Prostate gland (tissue), 2 donors: ENCODE data around the gene TEX14. TPM values are rescaled to one million over a fixed set of nuclear protein-coding genes. Genes with fewer than 3 reads are reported as not detected.
"Not testable (repeated sequence)": the region's sequence is repeated elsewhere in the genome, so short reads cannot be mapped to it uniquely, and the experiment has no call there.

Experiments used
- DNase-seq: peaks from one replicate; pipeline ENCODE4 v3.0.0-alpha.2; 2019; ENCODE audit warnings: low spot score
- H3K27ac ChIP-seq, 2 donors: fragments of 200-600 bp; sonication (generic); 2 replicates each; pipeline ENCODE4 v1.5.1; 2017 to 2019
- H3K27me3 ChIP-seq: fragments of 200-600 bp; sonication (generic); replicated peaks from 2 replicates; pipeline ENCODE4 v1.5.1; 2019; ENCODE audit not compliant: insufficient read depth
- H3K36me3 ChIP-seq, 2 donors: fragments of 200-600 bp; sonication (generic); 1 replicate in 1 of 2; 2 replicates in 1 of 2; pipeline versions ENCODE4 v1.5.1 to v1.8.1; 2017 to 2019
- H3K4me1 ChIP-seq: fragments of 200-600 bp; sonication (generic); replicated peaks from 2 replicates; pipeline ENCODE4 v1.5.1; 2019
- H3K4me3 ChIP-seq, 2 donors: fragments of 200-600 bp; sonication (generic); 2 replicates each; pipeline ENCODE4 v1.5.1; 2017 to 2019
- H3K9me3 ChIP-seq: fragments of 200-600 bp; sonication (generic); 2 replicates; pipeline ENCODE4 v1.5.1; 2017
- CTCF ChIP-seq, 4 experiments: fragments of 200-600 bp in 2 of 4; fragments of 450-650 bp in 2 of 4; sonication (generic) in 2 of 4; IDR thresholded peaks; 1 replicate in 3 of 4; 2 replicates in 1 of 4; pipeline ENCODE4 v1.5.1; 2016 to 2019; ENCODE audit warnings: antibody characterized with exemption in 4 of 4, mild to moderate bottlenecking in 2 of 4, moderate library complexity in 2 of 4
- POLR2A ChIP-seq: fragments of 450-650 bp; IDR thresholded peaks from one replicate; pipeline ENCODE4 v1.6.1; 2016; ENCODE audit warnings: antibody characterized with exemption, mild to moderate bottlenecking
- POLR2AphosphoS5 ChIP-seq: sonication (generic); formaldehyde crosslinking; IDR thresholded peaks from one replicate; pipeline ENCODE4 v1.6.1; 2017; ENCODE audit warnings: antibody characterized with exemption
- WGBS: methylation state at CpG from one replicate; pipeline ENCODE4 v1.1.5; 2018; 5-methylcytosine and 5-hydroxymethylcytosine counted together
- intact Hi-C: fragments of 100-400 bp; cut with DNase I; formaldehyde crosslinking; loops from one replicate; pipeline ENCODE4 v1.14.2; 2022
- total RNA-seq, 2 donors: library from RNA; depleted of rRNA; stranded (reverse); fragments of >200 nt; gene quantifications; one replicate each; pipeline ENCODE4 v1.1.0, GENCODE V29; 2016

TEX14 gene
- total RNA-seq, 2 donors from 2014 or later: 0.50 to 14.3 TPM

GRCh38 chr17:58665946-58666857 lies 25.6 kb downstream of the TEX14 start:
- WGBS: 59% methylated on average over 25 of the region's 25 CpGs
- intact Hi-C loops: no loop called here
- no peaks in the 10 kb centered on the region for H3K4me1 ChIP-seq
- no peak for TF ChIP-seq POLR2AphosphoS5
- TF ChIP-seq POLR2A: no peak
- no peak for TF ChIP-seq CTCF (IDR thresholded peaks at IDR 0.05)
- no peaks in the 10 kb centered on the region for H3K36me3 ChIP-seq
- peak overlapping the region; percentile 25 to 35 for H3K4me3 ChIP-seq
- peak overlapping the region; percentile 88 to 91 for H3K27ac ChIP-seq
- DNase-seq: peak; percentile 12
- H3K27me3 ChIP-seq: no peaks in the 10 kb centered on the region
- no peaks in the 10 kb centered on the region for H3K9me3 ChIP-seq

- Histone ChIP-seq H3K36me3 (no peaks in the 10 kb centered on the region), H3K27me3 (no peaks in the 10 kb centered on the region), H3K27ac (peak overlapping the region in 1 of 2 donors; percentile 91), H3K4me1 (no peaks in the 10 kb centered on the region), H3K9me3 (no peaks in the 10 kb centered on the region), H3K4me3 (no peak overlapping the region)
- DNase-seq: no peak
- TF ChIP-seq CTCF (IDR thresholded peaks at IDR 0.05) (no peak), POLR2A (no peak), POLR2AphosphoS5 (no peak)
- intact Hi-C loops: no loop called here
- WGBS: 61% methylated on average over 2 of the region's 2 CpGs
Observed at GRCh38 chr17:58664302-58664701, 27.5 kb downstream of the TEX14 start.

GRCh38 chr17:58661499-58661898 lies 30.3 kb downstream of the TEX14 start:
- Histone ChIP-seq H3K27ac (no peak overlapping the region), H3K4me1 (no peaks in the 10 kb centered on the region), H3K27me3 (no peaks in the 10 kb centered on the region), H3K4me3 (no peak overlapping the region), H3K36me3 (no peaks in the 10 kb centered on the region), H3K9me3 (no peaks in the 10 kb centered on the region)
- no peak for DNase-seq
- TF ChIP-seq CTCF (IDR thresholded peaks at IDR 0.05) (no peak), POLR2A (no peak), POLR2AphosphoS5 (no peak)
- WGBS: 89% methylated on average over 26 of the region's 26 CpGs
- intact Hi-C loops: no loop called here

- no peaks in the 10 kb centered on the region for H3K27me3 ChIP-seq
- H3K4me3 ChIP-seq: no peak overlapping the region
- 90% methylated on average over 4 of the region's 4 CpGs for WGBS
- H3K4me1 ChIP-seq: no peaks in the 10 kb centered on the region
- intact Hi-C loops: no loop called here
- no peak overlapping the region for H3K27ac ChIP-seq
- no peaks in the 10 kb centered on the region for H3K9me3 ChIP-seq
- TF ChIP-seq POLR2AphosphoS5: no peak
- no peak for TF ChIP-seq POLR2A
- no peak for TF ChIP-seq CTCF (IDR thresholded peaks at IDR 0.05)
- no peak for DNase-seq
- H3K36me3 ChIP-seq: no peaks in the 10 kb centered on the region
Observed at GRCh38 chr17:58660621-58661020, 31.2 kb downstream of the TEX14 start.

- WGBS: 51% methylated on average over 9 of the region's 9 CpGs
- intact Hi-C loops: loop anchor here (2.0 kb wide), 1 partner anchor 29 kb away; no protein-coding TSS in a partner anchor
- peak overlapping the region; percentile 82 to 86 for H3K27ac ChIP-seq
- H3K36me3 ChIP-seq, H3K4me1 ChIP-seq, H3K9me3 ChIP-seq, DNase-seq, H3K27me3 ChIP-seq: not testable (repeated sequence)
- peak overlapping the region; percentile 21 to 26 for H3K4me3 ChIP-seq
Observed at GRCh38 chr17:58659714-58660084, 32.1 kb downstream of the TEX14 start.
